Activated CD8-positive, alpha-beta memory T cell treated with anti-CD3 and anti-CD28 coated beads, Interleukin-2, amount 50 U/mL, for 24 hours (primary cell): Measurements from ENCODE around the gene CES4A.
"Not testable (repeated sequence)": the region's sequence is repeated elsewhere in the genome, so short reads cannot be mapped to it uniquely, and the experiment has no call there.

Experiments
- DNase-seq: peaks from one replicate; pipeline ENCODE4 v3.0.0-alpha.2; 2020; ENCODE audit errors: extremely low read depth

Gene CES4A

DNA sequence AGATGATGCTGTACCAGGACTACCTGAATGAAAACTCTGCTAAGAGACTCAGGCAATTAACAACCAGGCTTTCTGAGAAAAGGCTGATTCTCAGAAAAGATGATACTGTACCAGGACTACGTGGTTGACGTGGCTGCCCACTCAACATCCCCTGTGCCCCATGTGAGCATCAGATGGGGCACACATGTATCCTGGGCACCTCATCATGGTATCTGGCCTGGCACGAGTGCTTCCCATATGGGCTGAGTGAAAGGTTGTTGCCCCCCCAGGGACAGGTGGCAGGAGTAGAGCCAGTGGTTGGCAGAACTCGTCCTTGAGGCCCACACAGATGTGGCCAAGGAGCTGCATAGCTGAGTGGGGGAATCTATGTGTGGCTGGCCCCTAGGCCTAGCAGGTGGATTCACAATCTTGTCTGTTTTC, 3.5 kb upstream of the CES4A start:
- DNase-seq: peak; percentile 46

DNA sequence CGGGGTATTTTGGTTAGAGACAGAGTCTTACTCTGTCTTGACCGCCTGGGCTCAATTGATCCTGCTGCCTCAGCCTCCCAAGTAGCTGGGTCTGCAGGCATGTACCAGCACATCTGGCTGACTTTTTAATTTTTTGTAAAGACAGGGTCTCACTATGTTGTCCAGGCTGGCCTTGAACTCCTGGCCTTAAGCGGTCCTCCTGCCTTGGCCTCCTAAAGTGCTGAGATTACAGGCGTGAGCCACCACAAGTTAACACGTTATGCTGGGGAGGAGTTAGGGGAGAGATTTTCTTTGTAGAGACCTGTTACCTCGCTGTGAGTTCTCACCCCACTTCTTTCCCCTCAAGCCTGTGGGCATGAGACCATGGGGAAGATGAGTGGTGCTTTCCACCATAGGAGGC, 1.8 kb upstream of the CES4A start:
- no peak for DNase-seq

DNA sequence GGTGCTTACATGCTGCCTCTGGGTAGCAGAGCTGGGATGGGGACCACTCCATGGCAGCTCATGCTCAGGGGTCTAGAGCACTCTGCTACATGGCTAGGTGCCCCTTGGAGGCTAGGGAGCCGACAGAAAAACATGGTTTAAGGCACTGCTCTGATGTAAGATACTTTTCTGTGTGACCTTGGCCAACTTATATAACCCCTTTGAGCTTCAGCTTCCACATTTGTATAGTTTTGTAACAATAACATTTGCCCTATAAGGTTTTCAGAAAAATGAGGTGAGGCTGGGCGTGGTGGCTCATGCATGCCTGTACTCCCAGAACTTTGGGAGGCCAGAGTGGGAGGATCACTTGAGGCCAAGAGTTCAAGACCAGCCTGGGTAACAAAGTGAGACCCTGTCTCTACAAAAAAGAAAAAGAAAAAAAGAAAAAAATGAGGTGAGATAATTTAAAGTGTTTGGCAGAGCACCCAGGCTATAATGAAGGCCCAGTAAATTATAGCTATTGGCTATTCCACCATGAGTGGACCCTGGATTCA, 3.2 kb downstream of the CES4A start:
- DNase-seq: no peak

DNA sequence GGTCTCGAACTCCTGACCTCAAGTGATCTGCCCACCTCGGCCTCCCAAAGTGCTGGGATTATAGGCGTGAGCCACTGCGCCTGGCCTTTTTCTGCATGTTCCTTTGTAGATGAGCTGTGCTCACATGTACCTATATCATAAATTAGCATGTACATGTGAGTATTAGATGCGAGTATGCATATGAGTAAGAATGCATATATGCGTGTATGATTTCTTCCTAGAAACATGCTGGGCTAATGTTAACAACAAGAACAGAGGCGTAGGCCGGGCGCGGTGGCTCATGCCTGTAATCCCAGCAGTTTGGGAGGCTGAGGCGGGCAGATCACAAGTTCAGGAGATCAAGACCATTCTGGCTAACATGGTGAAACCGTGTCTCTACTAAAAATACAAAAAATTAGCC, 5.2 kb downstream of the CES4A start:
- not testable (repeated sequence) for DNase-seq

DNA sequence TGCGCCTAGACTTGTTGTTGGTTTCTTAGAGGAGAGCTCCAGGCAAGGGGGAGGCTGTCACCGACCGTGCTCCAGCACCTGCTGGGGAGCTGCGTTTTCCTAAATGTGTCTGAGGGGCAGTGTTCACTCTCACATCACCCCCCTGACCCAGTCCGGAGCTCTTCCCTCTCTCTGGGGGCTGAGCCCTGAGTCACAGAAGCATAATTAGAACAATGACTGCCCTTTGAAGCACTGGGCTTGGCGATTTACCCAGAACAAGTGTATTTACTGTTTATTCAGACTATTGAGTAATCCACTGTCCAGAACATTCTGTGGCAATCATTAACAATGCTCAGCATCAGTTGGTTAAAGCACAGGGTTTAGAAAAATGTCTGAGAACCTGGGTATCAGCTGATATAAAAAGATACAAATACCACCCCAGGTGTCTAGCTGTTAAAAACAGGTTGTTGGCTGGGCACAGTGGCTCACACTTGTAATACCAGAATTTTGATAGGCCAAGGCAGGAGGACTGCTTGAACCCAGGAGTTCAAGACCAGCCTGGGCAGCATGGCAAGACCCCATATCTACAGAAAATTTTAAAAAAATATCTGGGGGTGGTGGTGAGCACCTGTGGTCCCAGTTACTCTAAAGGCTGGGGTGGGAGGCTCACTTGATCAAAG, 8.1 kb downstream of the CES4A start:
- no peak for DNase-seq

DNA sequence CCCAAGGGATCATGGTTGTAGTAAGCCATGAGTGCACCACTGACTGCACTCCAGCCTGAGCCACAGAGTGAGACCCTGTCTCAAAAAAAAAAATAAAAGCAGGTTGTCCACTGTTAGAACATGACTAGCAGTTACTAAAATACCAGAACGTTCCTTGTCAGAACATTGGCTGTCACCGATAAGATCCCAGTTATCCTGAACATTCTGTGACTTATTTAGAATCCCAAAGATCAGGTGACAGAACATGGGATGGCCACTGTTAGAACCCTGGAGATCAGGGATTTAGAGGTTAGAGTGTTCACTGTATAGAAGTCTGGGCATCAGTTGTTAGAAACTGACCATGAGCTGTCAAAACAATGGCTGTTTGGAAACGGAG, 8.6 kb downstream of the CES4A start:
- DNase-seq: no peak

DNA sequence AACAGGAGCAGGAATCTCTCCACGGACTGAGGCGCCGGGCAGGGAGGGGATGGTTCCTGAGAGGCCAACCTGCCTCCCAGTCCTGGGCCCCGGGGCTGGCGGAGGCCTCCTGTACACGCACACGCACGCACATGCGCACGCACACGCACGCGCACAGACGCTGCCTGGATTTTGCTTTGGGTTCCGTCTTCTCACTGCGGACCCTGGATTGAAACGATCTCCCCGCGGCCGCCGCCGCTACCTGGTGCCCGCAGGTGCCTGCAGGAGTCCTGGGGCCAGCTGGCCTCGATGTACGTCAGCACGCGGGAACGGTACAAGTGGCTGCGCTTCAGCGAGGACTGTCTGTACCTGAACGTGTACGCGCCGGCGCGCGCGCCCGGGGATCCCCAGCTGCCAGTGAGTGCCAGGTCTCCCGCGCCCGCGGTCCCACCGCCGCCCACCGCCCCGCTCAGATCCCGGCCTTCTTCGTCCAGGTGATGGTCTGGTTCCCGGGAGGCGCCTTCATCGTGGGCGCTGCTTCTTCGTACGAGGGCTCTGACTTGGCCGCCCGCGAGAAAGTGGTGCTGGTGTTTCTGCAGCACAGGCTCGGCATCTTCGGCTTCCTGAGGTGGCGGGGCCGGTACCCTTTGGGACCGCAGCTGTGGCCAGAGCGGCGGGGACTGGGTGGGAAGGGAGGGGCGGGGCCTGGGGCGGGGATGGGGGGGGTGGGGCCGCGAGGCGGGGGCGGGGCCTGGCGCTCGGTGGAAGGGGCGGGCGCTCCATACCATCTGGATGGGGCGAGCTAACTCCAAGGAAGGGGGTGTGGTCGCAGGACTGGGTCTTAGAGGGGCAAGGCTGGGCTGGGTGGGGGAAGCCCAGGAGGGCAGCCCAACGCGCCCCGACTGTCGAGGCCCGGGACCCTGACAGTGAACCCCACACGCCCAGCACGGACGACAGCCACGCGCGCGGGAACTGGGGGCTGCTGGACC, 12.3 kb downstream of the CES4A start:
- no peak for DNase-seq

DNA sequence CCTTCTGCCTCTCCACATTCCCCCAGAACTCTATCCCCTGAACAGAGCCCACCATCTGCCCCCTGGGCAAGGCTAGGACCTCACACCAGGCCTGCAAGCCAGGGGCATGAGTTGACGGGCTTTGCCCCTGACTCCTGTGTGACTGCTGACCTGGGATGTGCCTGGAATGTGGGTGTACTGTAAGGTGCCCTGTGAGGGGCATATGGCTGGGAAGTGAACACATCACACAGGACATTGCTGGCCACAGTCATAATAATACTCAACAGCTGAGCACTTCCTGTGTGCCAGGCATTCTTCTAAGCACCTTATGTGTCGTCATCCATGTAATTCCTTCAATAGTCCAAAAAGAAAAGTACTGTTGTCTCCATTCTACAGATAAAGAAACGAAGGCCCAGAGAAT, 13.3 kb downstream of the CES4A start:
- DNase-seq: no peak

DNA sequence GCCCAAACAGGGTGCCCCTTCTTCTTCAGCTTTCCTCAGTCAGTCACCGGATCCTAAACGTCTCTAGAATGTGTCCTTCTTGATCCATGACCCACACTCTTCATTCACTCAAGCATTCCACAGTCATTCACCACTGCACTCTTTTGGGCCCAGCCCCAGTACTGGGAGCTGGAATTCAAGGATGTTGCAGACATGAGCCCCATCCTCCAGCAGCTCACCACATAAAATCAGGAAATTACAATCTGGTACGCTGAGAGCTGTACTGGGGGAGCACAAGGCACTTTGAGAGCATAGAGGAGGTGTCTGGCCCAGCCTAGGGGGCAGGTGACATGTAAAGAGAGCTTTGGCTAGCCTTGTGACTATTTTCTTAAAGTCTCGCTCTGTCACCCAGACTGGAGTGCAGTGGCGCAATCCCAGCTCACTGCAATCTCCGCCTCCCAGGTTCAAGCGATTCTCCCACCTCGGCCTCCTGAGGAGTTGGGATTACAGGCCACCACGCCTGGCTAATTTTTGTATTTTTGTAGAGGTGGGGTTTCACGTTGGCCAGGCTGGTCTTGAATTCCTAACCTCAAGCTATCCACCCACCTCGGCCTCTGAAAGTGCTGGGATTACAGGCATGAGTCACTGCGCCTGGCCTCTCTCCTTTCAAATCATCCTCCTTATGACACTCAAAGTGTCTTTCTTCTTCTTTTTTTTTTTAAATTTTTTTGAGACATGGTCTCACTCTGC, 18.7 kb downstream of the CES4A start:
- DNase-seq: no peak

DNA sequence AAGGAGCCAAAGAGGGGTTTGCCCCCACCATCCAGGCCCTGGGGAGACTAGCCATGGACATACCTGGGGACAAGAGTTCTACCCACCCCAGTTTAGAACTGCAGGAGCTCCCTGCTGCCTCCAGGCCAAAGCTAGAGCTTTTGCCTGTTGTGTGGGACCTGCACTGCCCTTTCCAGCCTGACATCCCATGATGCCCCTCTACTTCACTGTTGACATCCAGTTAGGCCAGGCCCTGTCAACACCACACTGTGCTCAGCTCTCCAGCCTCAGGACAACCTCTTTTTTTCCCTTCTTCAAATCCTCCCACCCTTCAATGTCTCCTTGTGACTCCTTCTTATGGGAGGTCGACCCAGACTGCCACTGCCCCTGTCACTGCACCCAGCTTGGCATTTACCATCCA, 20.8 kb downstream of the CES4A start:
- no peak for DNase-seq

DNA sequence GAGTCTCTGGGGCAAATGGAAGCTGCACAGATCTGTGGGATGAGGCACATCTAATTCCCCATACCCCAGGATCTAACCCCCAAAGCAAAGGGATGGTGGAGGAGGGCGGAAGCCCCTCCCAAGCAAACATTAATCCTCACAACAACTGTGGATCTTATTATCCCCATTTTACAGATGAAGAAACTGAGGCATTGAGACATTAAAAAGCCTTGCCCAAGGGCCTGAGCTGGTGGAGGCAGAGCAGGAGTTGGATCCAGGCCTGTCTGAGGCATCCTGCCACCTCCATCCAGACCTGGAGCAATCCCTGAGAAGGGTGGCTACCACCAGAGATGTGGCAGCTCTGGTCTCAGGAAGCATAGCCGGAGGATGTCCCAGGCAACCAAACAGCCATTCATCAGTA, 22.9 kb downstream of the CES4A start:
- DNase-seq: no peak

DNA sequence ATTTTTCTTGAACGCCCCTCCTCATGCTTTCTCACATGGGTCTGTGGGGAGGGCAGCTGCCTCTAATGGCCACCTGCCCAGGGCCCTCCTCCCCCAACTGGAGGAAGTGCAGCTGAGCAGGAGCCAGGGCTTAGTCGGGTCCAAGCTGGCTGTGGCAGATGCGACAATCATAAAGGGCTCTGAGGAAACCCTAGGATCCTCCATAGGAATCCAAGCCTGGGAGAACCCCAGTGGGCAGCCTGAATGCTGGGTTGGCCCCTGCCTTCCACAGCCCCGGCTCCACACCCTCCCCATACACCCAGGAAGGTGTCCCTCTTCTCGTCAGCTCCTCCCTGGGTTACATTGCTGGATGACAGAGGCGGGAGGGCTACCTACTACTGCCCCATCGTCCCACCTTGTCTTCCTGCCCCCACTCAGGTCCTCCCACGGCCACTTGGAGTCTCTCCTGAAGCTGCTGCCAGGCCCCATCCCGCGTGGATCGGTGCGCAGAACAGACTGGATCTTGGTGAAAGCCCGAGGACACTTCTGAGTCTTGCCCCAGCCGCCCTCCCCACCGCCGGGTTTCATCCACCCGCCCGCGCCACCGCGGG, 24.9 kb downstream of the CES4A start:
- no peak for DNase-seq

DNA sequence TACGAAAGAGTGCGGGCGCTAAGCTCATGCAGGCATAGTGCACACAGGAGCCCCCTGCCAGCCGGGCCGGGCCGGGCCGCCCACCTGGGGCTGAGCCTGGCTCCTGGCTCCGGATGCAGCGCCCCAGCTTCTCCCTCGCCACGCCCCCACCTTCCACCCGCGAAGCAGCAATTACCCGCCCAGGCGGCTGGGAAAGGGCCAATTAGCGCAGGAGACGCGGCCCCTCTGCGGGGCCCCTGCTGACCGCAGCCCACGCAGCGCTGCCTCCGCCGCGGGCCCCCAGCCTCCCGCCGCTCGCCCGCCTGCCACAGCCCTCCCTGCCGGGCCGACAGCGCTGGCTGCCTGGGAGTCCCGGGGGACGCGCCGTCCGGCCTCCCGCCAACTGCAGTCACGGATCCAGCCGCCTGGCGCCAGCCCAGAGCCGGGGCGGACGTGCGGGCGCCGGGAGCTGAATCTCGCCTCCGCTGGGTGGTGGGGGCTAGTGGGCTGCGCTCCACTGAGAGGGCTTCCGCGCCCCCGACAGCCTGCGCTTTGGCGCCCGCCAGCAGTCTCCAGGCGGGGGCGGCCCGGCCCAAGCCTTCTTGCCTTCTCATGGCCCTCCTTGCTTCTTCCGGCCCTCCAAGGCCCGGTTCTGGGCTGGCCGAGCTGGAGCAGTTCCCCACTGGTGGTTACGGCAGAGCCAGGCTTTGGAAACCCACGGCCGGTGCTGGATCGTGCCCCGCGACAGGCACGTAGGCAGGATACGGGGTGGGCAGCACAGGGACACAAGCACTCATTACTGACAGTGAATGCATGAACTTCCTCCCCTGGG, 25.6 kb downstream of the CES4A start:
- DNase-seq: no peak

DNA sequence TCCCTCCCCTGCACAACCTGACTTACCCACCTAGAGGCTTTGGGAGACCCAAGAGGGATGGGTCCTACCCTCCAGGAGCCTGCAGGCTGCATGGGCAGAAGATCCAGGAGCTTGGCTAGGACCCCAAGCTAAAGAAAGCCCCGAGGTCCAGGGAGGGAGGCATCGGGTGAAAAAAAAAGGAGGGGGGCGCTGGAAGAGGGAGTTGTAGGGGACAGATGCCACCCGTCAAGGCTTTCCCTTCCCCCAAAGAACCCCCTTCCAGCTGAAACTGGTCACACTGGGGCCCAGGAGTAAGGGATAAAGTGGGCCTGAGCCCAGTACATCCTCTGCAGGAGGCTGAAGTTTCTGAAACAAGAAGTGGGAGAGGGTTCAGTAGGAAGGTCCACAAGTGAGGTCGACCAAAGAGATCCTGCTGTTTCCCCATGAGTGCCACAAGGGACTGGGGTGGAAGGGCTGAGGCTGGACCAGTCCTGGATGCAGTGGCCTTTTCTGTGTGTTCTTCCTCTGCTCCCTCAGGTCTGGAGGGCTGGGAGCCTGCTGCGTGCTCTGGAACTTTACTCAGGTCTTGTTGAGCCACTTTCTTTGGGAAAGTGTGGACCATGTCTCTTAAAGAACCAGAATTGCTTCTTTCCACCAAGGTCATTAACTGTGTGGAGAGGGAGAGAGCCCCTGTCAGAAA, 26.4 kb downstream of the CES4A start:
- DNase-seq: no peak

DNA sequence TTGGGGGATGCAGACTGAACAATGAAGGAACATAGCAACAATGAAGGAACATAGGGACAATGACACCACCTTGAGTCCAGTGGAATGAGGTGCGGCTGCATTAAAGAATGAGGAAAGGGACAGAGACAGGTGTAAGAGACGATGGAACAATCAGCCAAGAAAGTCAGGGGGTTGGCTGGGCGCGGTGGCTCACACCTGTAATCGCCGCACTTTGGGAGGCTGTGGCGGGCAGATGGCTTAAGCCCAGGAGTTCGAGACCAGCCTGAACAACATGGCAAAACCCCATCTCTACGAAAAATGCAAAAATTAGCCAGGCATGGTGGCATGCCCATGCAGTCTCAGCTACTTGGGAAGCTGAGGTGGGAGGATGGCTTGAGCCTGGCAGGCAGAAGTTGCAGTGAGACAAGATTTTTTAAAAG, 26.9 kb downstream of the CES4A start:
- no peak for DNase-seq

DNA sequence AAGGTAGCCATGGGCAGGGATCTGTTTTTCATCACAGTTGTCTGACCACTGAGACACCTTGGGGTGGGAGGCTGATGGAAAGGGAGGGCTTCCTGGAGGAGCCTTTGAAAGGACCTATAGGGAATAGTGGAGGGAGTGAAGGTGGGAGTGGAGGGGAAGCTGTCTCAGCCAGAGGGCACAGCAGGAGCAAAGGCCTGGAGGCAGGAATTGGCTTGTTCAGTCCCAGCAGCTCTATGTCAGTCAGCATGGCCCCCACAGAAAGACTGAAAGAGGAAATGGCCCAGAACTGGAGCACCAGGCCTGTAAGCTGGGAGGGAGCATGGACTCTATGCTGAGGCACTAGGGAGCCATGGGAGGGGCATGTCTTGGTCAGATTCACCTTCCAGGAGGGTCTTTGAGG, 27.8 kb downstream of the CES4A start:
- DNase-seq: no peak

DNA sequence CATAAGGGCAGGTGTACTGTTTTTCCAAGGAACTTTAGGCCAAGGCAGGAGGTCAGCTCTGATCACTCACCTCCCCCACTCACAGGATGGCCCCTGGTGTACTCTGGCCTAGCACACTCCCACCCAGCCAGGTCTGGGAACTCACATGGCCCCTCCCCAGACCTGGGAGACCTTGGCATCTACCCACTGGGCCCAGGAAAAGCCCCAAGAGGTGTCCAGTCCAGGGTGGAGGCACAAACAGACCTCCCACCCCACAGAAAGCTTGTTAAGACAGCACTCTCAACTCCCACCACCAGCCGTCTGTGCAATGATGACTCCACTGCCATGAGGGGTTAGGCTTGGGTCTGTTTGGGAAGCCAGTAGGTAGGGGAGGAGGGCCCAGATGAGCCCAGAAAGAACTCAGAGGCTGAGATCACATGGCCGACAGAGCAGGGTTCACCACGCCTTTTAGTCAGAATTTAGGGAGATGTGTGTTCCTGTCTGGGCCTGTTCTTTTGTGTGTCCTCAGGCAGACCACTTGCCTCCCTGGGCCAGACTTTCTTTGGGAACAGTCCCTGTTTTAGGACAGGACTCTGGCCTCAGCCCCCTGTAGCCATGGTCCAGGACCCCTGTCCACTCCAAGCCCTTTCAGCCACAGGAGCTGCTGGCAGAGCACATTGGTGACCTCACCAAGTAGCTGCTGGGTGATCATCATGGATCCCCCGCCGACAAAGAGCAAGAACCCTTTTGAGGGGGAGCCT, 28.5 kb downstream of the CES4A start:
- no peak for DNase-seq

DNA sequence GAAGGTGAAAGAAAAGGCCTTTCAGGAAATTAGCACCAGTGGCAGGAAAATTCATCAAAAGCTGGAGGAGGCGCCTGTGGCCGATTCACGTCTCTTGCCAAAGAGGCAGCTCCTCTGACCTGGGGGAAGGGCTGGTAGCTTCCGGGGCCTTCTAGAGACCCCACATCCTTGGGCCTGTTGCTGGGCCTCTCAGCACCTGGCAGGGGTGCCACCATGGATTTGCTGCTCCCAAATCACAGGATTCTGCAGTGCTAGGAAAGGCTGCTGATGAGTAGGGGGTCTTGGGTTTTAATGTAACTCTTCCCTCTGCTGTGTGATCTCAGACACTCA, 29.0 kb downstream of the CES4A start:
- no peak for DNase-seq

DNA sequence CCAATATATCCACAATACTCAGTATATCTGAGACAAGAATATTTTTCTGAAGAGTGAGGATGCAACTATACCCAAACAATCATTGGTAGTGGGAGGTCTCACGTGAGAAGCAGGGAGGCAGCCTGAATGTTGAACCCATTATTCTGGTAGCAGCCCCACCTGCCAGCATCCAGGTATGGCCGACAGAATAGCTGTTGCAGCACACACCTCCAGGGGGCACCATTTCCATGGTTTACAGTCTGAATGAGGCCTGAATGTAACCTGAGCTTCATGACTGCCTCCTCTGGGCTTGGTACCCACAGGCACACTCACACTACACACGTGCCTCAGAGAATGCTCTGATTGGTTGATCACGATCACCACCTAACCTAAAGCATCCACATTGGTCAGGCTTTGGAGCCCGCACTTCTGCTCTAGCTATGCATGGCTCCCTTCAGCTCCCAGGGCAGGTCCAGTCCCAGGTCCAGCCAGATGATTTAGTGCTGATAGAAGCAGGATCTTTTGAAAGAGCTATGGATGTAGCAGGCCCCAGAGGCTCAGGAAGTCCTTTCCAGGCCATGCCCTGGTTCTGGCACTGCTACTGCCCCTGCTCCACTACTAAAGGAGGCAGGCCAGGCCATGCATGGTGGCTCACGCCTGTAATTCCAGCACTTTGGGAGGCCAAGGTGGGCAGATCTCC, 29.6 kb downstream of the CES4A start:
- DNase-seq: peak; percentile 72
